ENCODE results near the gene EDA. TPM values are rescaled to one million over a fixed set of nuclear protein-coding genes. Genes with fewer than 3 reads are reported as not detected.

Gene EDA
- total RNA-seq, 1 experiment from 2014 or later, result 1.1 TPM

DNA sequence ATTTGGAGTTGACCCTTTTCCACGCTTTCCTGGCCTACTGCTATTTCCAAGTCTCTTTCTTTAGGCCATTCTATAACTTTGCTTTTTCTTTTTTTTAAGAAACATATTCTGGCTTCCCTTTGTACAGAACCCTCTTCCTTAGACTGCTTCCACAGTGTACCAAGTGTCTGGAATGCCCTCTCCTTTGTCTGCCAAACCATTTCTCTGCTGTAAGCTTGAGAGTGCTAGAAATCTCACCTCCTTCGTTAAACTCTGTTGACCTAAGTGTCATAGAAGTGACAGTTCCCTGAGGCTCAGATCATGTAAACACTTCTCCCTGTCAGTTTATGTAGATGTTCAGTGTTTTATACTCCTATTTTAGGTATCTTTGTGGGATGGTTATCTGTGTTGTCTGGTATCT is 108.4 kb downstream of the EDA start:
- peaks cover 26% of the 10 kb centered on the region for H3K27me3 Mint-ChIP-seq (ENCODE audit: insufficient read depth, unreplicated experiment)
- TF ChIP-seq, protein P1, sequence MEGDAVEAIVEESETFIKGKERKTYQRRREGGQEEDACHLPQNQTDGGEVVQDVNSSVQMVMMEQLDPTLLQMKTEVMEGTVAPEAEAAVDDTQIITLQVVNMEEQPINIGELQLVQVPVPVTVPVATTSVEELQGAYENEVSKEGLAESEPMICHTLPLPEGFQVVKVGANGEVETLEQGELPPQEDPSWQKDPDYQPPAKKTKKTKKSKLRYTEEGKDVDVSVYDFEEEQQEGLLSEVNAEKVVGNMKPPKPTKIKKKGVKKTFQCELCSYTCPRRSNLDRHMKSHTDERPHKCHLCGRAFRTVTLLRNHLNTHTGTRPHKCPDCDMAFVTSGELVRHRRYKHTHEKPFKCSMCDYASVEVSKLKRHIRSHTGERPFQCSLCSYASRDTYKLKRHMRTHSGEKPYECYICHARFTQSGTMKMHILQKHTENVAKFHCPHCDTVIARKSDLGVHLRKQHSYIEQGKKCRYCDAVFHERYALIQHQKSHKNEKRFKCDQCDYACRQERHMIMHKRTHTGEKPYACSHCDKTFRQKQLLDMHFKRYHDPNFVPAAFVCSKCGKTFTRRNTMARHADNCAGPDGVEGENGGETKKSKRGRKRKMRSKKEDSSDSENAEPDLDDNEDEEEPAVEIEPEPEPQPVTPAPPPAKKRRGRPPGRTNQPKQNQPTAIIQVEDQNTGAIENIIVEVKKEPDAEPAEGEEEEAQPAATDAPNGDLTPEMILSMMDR (IDR thresholded peaks at IDR 0.05; ENCODE audit: unreplicated experiment), result no peak
- BruUV-seq (replicated peaks), result no TSS peak
- DNase-seq (ENCODE audit: unreplicated experiment), result no peak
- no peaks in the 10 kb centered on the region for H3K4me1 Mint-ChIP-seq (ENCODE audit: insufficient read depth, unreplicated experiment)
- H3K9me3 Mint-ChIP-seq (ENCODE audit: unreplicated experiment), result no peaks in the 10 kb centered on the region
- intact Hi-C loops (cut with micrococcal nuclease), result no loop called here
- CTCF ChIA-PET, result no interaction called here
- no peaks in the 10 kb centered on the region for H3K36me3 Mint-ChIP-seq (ENCODE audit: insufficient read depth, unreplicated experiment)
- POLR2A ChIA-PET, result no interaction called here
- no peak overlapping the region for H3K4me3 Mint-ChIP-seq (ENCODE audit: unreplicated experiment)
- no peak overlapping the region for H3K27ac Mint-ChIP-seq (ENCODE audit: low read depth, unreplicated experiment)

GRCh38 chrX:69740317-69740716 is 124.4 kb downstream of the EDA start:
- TF ChIP-seq, protein P1 (IDR thresholded peaks at IDR 0.05; ENCODE audit: unreplicated experiment), result no peak
- POLR2A ChIA-PET, result no interaction called here
- Mint-ChIP-seq H3K36me3 (ENCODE audit: insufficient read depth, unreplicated experiment) (no peaks in the 10 kb centered on the region), H3K4me3 (ENCODE audit: unreplicated experiment) (no peak overlapping the region), H3K9me3 (ENCODE audit: unreplicated experiment) (peaks cover 8% of the 10 kb centered on the region), H3K27me3 (ENCODE audit: insufficient read depth, unreplicated experiment) (no peaks in the 10 kb centered on the region), H3K4me1 (ENCODE audit: insufficient read depth, unreplicated experiment) (no peaks in the 10 kb centered on the region), H3K27ac (ENCODE audit: low read depth, unreplicated experiment) (no peak overlapping the region)
- BruUV-seq (replicated peaks), result no TSS peak
- CTCF ChIA-PET, result no interaction called here
- no peak for DNase-seq (ENCODE audit: unreplicated experiment)
- intact Hi-C loops (cut with micrococcal nuclease), result no loop called here

DNA sequence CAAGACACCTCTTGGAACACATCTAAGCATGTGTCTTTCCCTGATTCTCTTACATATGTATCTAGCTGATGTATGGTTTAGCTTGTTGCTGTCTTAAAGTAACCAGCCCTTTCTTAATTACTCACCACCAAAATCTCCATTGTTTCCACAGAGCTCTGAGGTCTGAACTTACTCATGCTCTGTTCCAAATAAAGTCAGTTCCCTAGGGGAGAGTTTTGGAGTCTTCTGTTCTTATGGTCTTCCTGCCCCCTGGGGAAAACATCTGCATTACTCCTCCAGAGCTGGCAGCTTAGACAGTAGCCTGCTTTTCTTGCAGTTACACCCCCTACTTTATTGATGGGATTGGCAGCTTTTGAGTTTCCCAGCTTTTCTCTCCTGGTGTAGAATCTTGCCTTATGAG is 125.8 kb downstream of the EDA start:
- CTCF ChIA-PET, result interaction anchor here (1.3 kb wide), 1 partner anchor 16 kb away, joined by 3 read pairs; no protein-coding TSS in a partner anchor
- BruUV-seq (replicated peaks), result no TSS peak
- Mint-ChIP-seq H3K9me3 (ENCODE audit: unreplicated experiment) (peaks cover 8% of the 10 kb centered on the region), H3K4me1 (ENCODE audit: insufficient read depth, unreplicated experiment) (no peaks in the 10 kb centered on the region), H3K4me3 (ENCODE audit: unreplicated experiment) (no peak overlapping the region), H3K27ac (ENCODE audit: low read depth, unreplicated experiment) (no peak overlapping the region), H3K27me3 (ENCODE audit: insufficient read depth, unreplicated experiment) (no peaks in the 10 kb centered on the region), H3K36me3 (ENCODE audit: insufficient read depth, unreplicated experiment) (no peaks in the 10 kb centered on the region)
- intact Hi-C loops (cut with micrococcal nuclease), result no loop called here
- TF ChIP-seq, protein P1 (IDR thresholded peaks at IDR 0.05; ENCODE audit: unreplicated experiment), result no peak
- POLR2A ChIA-PET, result interaction anchor here (0.6 kb wide), 1 partner anchor 1563 kb away, joined by 3 read pairs; no protein-coding TSS in a partner anchor
- DNase-seq (ENCODE audit: unreplicated experiment), result no peak

DNA sequence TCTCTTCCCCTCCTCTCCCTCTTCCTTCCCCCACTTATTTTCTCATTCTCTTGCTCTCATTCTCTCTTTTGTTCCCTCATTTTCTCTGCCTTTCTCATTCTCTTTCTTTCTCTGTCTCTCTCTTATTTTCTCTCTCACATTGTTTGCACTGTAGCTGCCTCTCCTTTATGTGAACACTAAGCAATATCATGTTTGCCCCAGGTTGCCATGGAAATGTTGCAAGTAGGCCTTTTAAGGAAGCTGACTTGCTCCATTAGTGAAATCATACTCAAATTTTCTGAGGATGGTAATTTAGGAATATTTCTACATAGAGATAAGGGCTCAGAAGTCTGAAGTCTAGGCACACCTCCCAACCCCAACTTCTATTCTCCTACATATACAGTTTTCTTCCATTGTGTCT is 130.1 kb downstream of the EDA start:
- peaks cover under 1% of the 10 kb centered on the region for H3K9me3 Mint-ChIP-seq (ENCODE audit: unreplicated experiment)
- TF ChIP-seq, protein P1 (IDR thresholded peaks at IDR 0.05; ENCODE audit: unreplicated experiment), result no peak
- intact Hi-C loops (cut with micrococcal nuclease), result no loop called here
- H3K27me3 Mint-ChIP-seq (ENCODE audit: insufficient read depth, unreplicated experiment), result no peaks in the 10 kb centered on the region
- no TSS peak for BruUV-seq (replicated peaks)
- no peak overlapping the region for H3K27ac Mint-ChIP-seq (ENCODE audit: low read depth, unreplicated experiment)
- no peak overlapping the region for H3K4me3 Mint-ChIP-seq (ENCODE audit: unreplicated experiment)
- H3K4me1 Mint-ChIP-seq (ENCODE audit: insufficient read depth, unreplicated experiment), result no peaks in the 10 kb centered on the region
- no peaks in the 10 kb centered on the region for H3K36me3 Mint-ChIP-seq (ENCODE audit: insufficient read depth, unreplicated experiment)
- ChIA-PET CTCF (interaction anchor here (0.7 kb wide), 1 partner anchor 15 kb away, joined by 4 read pairs; no protein-coding TSS in a partner anchor), POLR2A (interaction anchor here (0.5 kb wide), 1 partner anchor 60 kb away, joined by 4 read pairs; no protein-coding TSS in a partner anchor)
- DNase-seq (ENCODE audit: unreplicated experiment), result no peak
